Panc1 (cell line): ENCODE data around the gene PPP4R3A. TPM values are rescaled to one million over a fixed set of nuclear protein-coding genes. Genes with fewer than 3 reads are reported as not detected.
"Not testable (repeated sequence)": the region's sequence is repeated elsewhere in the genome, so short reads cannot be mapped to it uniquely, and the experiment has no call there.

Source experiments
- ATAC-seq: fragments of 200-7000 bp; cut with Tn5 transposase; 2 replicates; pipeline ENCODE4 v1.9.1; 2020; ENCODE audit warnings: mild to moderate bottlenecking, moderate library complexity
- BruUV-seq: library from RNA; stranded (reverse); fragments of 400-500 nt; replicated peaks from 2 replicates; lab custom pipeline; 2021; lab: Mats Ljungman, UMichigan
- CTCF ChIA-PET: fragments of 300-600 bp; sonication (Branson Sonifier 250); formaldehyde crosslinking; loops from one replicate; lab custom pipeline; 2022; ENCODE audit warnings: antibody characterized with exemption; lab: Charles Lee
- POLR2A ChIA-PET: fragments of 300-600 bp; sonication (Branson Sonifier 250); formaldehyde crosslinking; loops from one replicate; lab custom pipeline; 2022; ENCODE audit warnings: antibody characterized with exemption; lab: Charles Lee
- DNase-seq: peaks from one replicate; pipeline ENCODE4 v3.0.0-alpha.2; 2010; ENCODE audit warnings: low read depth, low spot score
- H3K27ac ChIP-seq: 2 replicates; pipeline ENCODE4 v1.5.1; 2011; ENCODE audit warnings: mild to moderate bottlenecking, low read length, inconsistent platforms
- H3K27me3 ChIP-seq: fragments of 200-500 bp; sonication (Bioruptor generic); 2 replicates; pipeline ENCODE4 v1.6.0; 2014; ENCODE audit warnings: low read length, inconsistent platforms; ENCODE audit not compliant: control insufficient read depth, insufficient read depth
- H3K36me3 ChIP-seq: fragments of 200-500 bp; sonication (Bioruptor generic); 2 replicates; pipeline ENCODE4 v1.5.1; 2014; ENCODE audit warnings: inconsistent platforms, mild to moderate bottlenecking, low read length, moderate library complexity; ENCODE audit not compliant: control insufficient read depth, insufficient read depth
- H3K4me1 ChIP-seq: 2 replicates; pipeline ENCODE4 v1.5.1; 2011; ENCODE audit warnings: inconsistent platforms, mild to moderate bottlenecking, low read length, moderate library complexity; ENCODE audit not compliant: control insufficient read depth, insufficient read depth
- H3K4me3 ChIP-seq, 2 experiments: 2 replicates each; pipeline ENCODE4 v1.5.1; 2011 to 2012; ENCODE audit warnings: low read depth in 2 of 2, low read length in 2 of 2, mild to moderate bottlenecking in 2 of 2, inconsistent platforms in 1 of 2, moderate library complexity in 1 of 2
- H3K9me3 ChIP-seq: fragments of 200-500 bp; sonication (Bioruptor generic); 2 replicates; pipeline ENCODE4 v1.5.1; 2014; ENCODE audit warnings: low read depth, mild to moderate bottlenecking, inconsistent platforms, low read length, moderate library complexity; ENCODE audit not compliant: control insufficient read depth, insufficient read depth
- POLR2AphosphoS5 ChIP-seq: IDR thresholded peaks from 2 replicates; pipeline ENCODE4 v1.6.1; 2012; ENCODE audit warnings: mild to moderate bottlenecking, low read depth, low read length, moderate library complexity
- SIN3A ChIP-seq: IDR thresholded peaks from 2 replicates; pipeline ENCODE4 v1.6.1; 2012; ENCODE audit warnings: low read depth, mild to moderate bottlenecking, low read length, moderate library complexity, borderline replicate concordance; ENCODE audit not compliant: insufficient read depth
- TCF7L2 ChIP-seq: IDR thresholded peaks from 2 replicates; pipeline ENCODE4 v1.6.1; 2011; ENCODE audit warnings: mild to moderate bottlenecking, low read depth, low read length, inconsistent platforms
- in situ Hi-C: cut with HindIII; loops from 2 replicates; pipeline ENCODE4 v1.10.0; 2016; ENCODE audit warnings: low sequenced_read_pairs, low pct_unique_long_range_greater_than_20kb
- intact Hi-C: fragments of 100-400 bp; cut with micrococcal nuclease; formaldehyde crosslinking; loops from one replicate; pipeline ENCODE4 v1.10.0; 2022; ENCODE audit not compliant: unreplicated experiment
- total RNA-seq: library from RNA; stranded (reverse); gene quantifications from one replicate; pipeline ENCODE4 v1.2.1, GENCODE V29; 2021; ENCODE audit not compliant: unreplicated experiment
- TF ChIP-seq, protein P1 (sequence below), 2 experiments: IDR thresholded peaks; 2 replicates each; pipeline ENCODE4 v1.6.1; 2011 to 2012; ENCODE audit warnings: low read depth in 2 of 2, control low read depth in 1 of 2, low read length in 1 of 2, mild to moderate bottlenecking in 1 of 2, moderate library complexity in 1 of 2; ENCODE audit not compliant: insufficient read depth in 1 of 2
- TF ChIP-seq, protein P2 (sequence below): fragments of 450-650 bp; IDR thresholded peaks from 2 replicates; pipeline ENCODE4 v1.5.1; 2017; ENCODE audit warnings: mild to moderate bottlenecking

PPP4R3A gene
- total RNA-seq, 1 experiment from 2014 or later: 54.8 TPM

DNA sequence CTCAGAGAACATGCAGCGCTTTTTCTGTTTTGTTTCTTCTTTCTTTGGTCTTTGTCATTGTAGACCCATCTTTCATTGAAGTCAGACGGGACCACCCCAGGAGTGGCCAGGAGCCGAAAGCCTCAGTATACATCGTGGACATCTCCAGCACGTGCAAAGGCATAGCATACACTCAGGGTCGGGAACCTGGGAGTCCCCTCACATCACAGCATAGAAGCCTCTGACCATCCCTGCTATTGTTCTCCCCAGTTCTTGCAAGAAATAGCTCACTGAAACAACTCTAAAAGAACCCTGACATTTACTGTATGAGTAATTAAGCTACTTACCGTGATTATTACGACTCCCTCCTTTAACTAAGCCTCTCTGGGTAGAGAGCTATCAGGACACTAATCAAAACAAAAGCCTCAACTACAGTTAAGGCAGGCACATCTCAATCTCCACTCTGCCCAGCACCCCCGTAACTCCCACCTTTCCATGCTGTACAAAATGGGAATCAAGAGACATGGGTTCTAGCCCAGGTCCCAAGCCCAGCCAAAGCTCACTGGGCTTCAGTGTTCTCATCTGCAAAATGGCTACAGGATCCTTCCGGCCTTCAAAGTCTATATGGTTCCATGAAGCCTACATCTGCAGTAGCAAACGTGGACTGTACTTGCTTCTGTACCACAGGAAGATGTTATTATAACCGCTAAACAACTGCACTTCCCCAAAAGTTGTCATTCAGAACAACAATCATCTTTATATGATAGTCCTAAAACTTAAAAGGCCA lies 99.2 kb downstream of the PPP4R3A start:
- ChIA-PET POLR2A (no interaction called here), CTCF (no interaction called here)
- Histone ChIP-seq H3K4me3 (no peak overlapping the region), H3K36me3 (no peaks in the 10 kb centered on the region; the same call in 1 of the 2 replicates), H3K27ac (no peak overlapping the region), H3K27me3 (no peaks in the 10 kb centered on the region), H3K4me1 (no peaks in the 10 kb centered on the region), H3K9me3 (no peaks in the 10 kb centered on the region)
- in situ Hi-C loops (no loop called here), intact Hi-C loops (no loop called here)
- DNase-seq (no peak), ATAC-seq (no peak)
- no TSS peak for BruUV-seq
- TF ChIP-seq, protein P1, sequence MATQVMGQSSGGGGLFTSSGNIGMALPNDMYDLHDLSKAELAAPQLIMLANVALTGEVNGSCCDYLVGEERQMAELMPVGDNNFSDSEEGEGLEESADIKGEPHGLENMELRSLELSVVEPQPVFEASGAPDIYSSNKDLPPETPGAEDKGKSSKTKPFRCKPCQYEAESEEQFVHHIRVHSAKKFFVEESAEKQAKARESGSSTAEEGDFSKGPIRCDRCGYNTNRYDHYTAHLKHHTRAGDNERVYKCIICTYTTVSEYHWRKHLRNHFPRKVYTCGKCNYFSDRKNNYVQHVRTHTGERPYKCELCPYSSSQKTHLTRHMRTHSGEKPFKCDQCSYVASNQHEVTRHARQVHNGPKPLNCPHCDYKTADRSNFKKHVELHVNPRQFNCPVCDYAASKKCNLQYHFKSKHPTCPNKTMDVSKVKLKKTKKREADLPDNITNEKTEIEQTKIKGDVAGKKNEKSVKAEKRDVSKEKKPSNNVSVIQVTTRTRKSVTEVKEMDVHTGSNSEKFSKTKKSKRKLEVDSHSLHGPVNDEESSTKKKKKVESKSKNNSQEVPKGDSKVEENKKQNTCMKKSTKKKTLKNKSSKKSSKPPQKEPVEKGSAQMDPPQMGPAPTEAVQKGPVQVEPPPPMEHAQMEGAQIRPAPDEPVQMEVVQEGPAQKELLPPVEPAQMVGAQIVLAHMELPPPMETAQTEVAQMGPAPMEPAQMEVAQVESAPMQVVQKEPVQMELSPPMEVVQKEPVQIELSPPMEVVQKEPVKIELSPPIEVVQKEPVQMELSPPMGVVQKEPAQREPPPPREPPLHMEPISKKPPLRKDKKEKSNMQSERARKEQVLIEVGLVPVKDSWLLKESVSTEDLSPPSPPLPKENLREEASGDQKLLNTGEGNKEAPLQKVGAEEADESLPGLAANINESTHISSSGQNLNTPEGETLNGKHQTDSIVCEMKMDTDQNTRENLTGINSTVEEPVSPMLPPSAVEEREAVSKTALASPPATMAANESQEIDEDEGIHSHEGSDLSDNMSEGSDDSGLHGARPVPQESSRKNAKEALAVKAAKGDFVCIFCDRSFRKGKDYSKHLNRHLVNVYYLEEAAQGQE (IDR thresholded peaks at IDR 0.05; ENCODE audit: insufficient read depth in 1 of 2, low read depth in 2 of 2, low read length in 1 of 2): no peak

DNA sequence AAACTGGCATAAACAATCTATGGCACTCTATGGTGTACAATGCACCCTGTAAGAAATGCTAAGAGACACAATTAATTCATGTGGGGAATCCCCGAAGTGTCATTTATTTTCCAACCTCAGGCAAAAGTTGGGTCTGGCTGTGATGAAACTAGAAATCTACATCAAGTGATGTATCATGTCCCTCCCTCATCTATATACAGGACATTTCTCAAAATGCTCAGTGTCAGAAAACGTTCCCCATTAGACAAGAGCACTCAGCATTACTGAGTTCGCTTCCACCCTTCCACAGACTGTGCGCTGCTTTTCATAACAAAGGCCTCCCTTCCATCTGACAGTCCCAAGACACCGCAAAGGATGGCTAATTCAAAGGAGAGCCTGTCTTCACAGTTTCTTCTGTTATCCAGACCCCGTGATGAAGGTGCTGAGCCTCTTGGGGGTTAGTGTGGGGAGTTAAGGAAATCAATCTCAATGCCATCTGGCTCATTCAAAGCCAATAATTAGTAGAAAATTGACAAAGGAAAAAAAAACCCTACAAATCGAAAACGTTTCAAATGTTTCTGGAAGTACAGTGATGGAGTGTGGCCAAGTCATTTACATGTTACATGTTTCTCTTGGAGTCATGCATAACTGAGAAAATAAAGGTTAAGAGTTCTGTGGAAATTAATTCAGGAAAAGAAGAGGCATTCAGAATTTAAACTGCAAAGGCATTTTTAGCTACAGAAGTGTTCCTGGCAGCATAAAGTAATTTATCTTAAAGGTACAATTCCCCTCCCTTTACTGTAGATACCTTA lies 100.0 kb downstream of the PPP4R3A start:
- Histone ChIP-seq H3K4me1 (no peaks in the 10 kb centered on the region), H3K9me3 (no peaks in the 10 kb centered on the region), H3K27me3 (no peaks in the 10 kb centered on the region), H3K4me3 (no peak overlapping the region), H3K27ac (no peak overlapping the region), H3K36me3 (no peaks in the 10 kb centered on the region; the same call in 1 of the 2 replicates)
- no peak for DNase-seq
- in situ Hi-C loops (no loop called here), intact Hi-C loops (no loop called here)
- ChIA-PET POLR2A (no interaction called here), CTCF (no interaction called here)
- TF ChIP-seq SIN3A: no peak
- TF ChIP-seq POLR2AphosphoS5: no peak
- no peak for TF ChIP-seq TCF7L2
- TF ChIP-seq, protein P2, sequence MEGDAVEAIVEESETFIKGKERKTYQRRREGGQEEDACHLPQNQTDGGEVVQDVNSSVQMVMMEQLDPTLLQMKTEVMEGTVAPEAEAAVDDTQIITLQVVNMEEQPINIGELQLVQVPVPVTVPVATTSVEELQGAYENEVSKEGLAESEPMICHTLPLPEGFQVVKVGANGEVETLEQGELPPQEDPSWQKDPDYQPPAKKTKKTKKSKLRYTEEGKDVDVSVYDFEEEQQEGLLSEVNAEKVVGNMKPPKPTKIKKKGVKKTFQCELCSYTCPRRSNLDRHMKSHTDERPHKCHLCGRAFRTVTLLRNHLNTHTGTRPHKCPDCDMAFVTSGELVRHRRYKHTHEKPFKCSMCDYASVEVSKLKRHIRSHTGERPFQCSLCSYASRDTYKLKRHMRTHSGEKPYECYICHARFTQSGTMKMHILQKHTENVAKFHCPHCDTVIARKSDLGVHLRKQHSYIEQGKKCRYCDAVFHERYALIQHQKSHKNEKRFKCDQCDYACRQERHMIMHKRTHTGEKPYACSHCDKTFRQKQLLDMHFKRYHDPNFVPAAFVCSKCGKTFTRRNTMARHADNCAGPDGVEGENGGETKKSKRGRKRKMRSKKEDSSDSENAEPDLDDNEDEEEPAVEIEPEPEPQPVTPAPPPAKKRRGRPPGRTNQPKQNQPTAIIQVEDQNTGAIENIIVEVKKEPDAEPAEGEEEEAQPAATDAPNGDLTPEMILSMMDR: no peak
- TF ChIP-seq, protein P1 (IDR thresholded peaks at IDR 0.05; ENCODE audit: insufficient read depth in 1 of 2, low read depth in 2 of 2, low read length in 1 of 2): no peak
- no peak for ATAC-seq
- BruUV-seq: no TSS peak

DNA sequence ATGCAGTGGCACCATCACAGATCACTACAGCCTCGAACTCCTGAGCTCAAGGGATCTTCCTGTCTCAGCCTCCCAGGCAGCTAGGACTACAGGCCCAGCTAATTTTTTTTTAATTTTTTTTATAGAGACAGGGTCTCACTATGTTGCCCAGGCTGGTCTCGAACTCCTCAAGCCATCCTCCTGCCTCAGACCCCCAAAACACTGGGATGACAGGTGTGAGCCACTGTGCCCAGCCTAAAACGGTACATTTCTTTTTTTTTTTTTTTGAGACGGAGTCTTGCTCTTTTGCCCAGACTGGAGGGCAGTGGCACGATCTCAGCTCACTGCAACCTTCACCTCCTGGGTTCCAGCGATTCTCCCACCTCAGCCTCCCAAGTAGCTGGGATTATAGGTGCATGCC lies 100.9 kb downstream of the PPP4R3A start:
- H3K27ac ChIP-seq, H3K36me3 ChIP-seq, DNase-seq, H3K9me3 ChIP-seq, intact Hi-C loops, H3K4me1 ChIP-seq, ATAC-seq, H3K27me3 ChIP-seq, in situ Hi-C loops, POLR2A ChIA-PET, H3K4me3 ChIP-seq, CTCF ChIA-PET, BruUV-seq: not testable (repeated sequence)
